ENCODE results near the gene PRIMA1. TPM values are rescaled to one million over a fixed set of nuclear protein-coding genes. Genes with fewer than 3 reads are reported as not detected.

The PRIMA1 gene
- polyA plus RNA-seq, 3 donors from 2014 or later, result not detected

- H3K36me3 Mint-ChIP-seq, result no peaks in the 10 kb centered on the region
- no peaks in the 10 kb centered on the region for H3K4me1 Mint-ChIP-seq
- no peak overlapping the region for H3K27ac Mint-ChIP-seq
- no peak for DNase-seq
- peaks cover 0 to 7% (median 4%) of the 10 kb centered on the region in 3 donors for H3K27me3 Mint-ChIP-seq (ENCODE audit: low read depth in 3 of 3)
- H3K4me3 Mint-ChIP-seq, result no peak overlapping the region
- H3K9me3 Mint-ChIP-seq, result no peaks in the 10 kb centered on the region
Measured at GRCh38 chr14:93759719-93760307, 28.5 kb downstream of the PRIMA1 start.

GRCh38 chr14:93757206-93757605 is 31.1 kb downstream of the PRIMA1 start:
- Mint-ChIP-seq H3K4me1 (no peaks in the 10 kb centered on the region), H3K36me3 (no peaks in the 10 kb centered on the region)

DNA sequence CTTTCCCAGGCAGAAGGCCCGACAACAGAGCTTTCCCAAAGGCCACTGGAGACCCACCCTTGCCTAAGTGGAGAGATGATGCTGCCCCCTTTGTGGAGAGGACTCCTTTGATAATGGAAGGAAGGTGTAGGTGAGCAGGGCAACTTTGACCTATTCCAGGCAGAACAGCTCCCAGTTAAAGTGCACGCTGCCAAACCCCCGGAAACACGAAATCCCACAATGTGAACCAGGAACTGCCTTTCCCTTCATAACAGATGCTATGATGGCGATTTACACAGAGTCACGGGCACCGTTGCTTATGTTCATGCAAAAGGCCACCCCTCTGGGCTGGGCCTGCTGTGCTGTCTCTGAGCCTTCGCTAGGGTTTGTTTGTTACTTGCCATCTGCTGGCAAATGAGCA is 34.6 kb downstream of the PRIMA1 start:
- Mint-ChIP-seq H3K9me3 (no peaks in the 10 kb centered on the region), H3K27ac (no peak overlapping the region), H3K4me1 (no peaks in the 10 kb centered on the region), H3K36me3 (no peaks in the 10 kb centered on the region), H3K27me3 (ENCODE audit: low read depth in 3 of 3) (peaks cover 0 to 2% (median 0%) of the 10 kb centered on the region in 3 donors), H3K4me3 (no peak overlapping the region)
- no peak for DNase-seq

More at GRCh38 chr14:93757206-93757605, 31.1 kb downstream of the PRIMA1 start:
- no peak for DNase-seq
- no peak overlapping the region for H3K27ac Mint-ChIP-seq
- H3K4me3 Mint-ChIP-seq, result no peak overlapping the region
- peaks cover 0 to 4% (median 2%) of the 10 kb centered on the region in 3 donors for H3K27me3 Mint-ChIP-seq (ENCODE audit: low read depth in 3 of 3)
- H3K9me3 Mint-ChIP-seq, result no peaks in the 10 kb centered on the region

GRCh38 chr14:93752980-93753561 is 35.2 kb downstream of the PRIMA1 start:
- Mint-ChIP-seq H3K4me3 (no peak overlapping the region), H3K36me3 (no peaks in the 10 kb centered on the region), H3K4me1 (no peaks in the 10 kb centered on the region), H3K9me3 (no peaks in the 10 kb centered on the region), H3K27ac (no peak overlapping the region), H3K27me3 (ENCODE audit: low read depth in 3 of 3) (peaks cover 0 to 2% (median 0%) of the 10 kb centered on the region in 3 donors)
- no peak for DNase-seq

GRCh38 chr14:93751946-93752655 is 36.2 kb downstream of the PRIMA1 start:
- no peaks in the 10 kb centered on the region for H3K36me3 Mint-ChIP-seq
- H3K4me1 Mint-ChIP-seq, result no peaks in the 10 kb centered on the region
- H3K27me3 Mint-ChIP-seq (ENCODE audit: low read depth in 3 of 3), result peaks cover 0 to 2% (median 0%) of the 10 kb centered on the region in 3 donors
- no peaks in the 10 kb centered on the region for H3K9me3 Mint-ChIP-seq
- no peak overlapping the region for H3K4me3 Mint-ChIP-seq
- no peak for DNase-seq
- H3K27ac Mint-ChIP-seq, result no peak overlapping the region

- no peak for DNase-seq
- Mint-ChIP-seq H3K9me3 (no peaks in the 10 kb centered on the region), H3K27me3 (ENCODE audit: low read depth in 3 of 3) (peaks cover 0 to 2% (median 0%) of the 10 kb centered on the region in 3 donors), H3K4me3 (no peak overlapping the region), H3K4me1 (peaks cover 0 to 3% of the 10 kb centered on the region in 2 donors), H3K36me3 (no peaks in the 10 kb centered on the region), H3K27ac (no peak overlapping the region)
Measured at GRCh38 chr14:93749076-93749420, 39.2 kb downstream of the PRIMA1 start.

GRCh38 chr14:93748208-93749075 is 39.8 kb downstream of the PRIMA1 start:
- no peaks in the 10 kb centered on the region for H3K9me3 Mint-ChIP-seq
- H3K27ac Mint-ChIP-seq, result no peak overlapping the region
- no peak for DNase-seq
- H3K27me3 Mint-ChIP-seq (ENCODE audit: low read depth in 3 of 3), result peaks cover 0 to 2% (median 0%) of the 10 kb centered on the region in 3 donors
- H3K4me1 Mint-ChIP-seq, result peaks cover 0 to 3% of the 10 kb centered on the region in 2 donors
- H3K4me3 Mint-ChIP-seq, result no peak overlapping the region
- no peaks in the 10 kb centered on the region for H3K36me3 Mint-ChIP-seq

GRCh38 chr14:93747560-93747959 is 40.7 kb downstream of the PRIMA1 start:
- no peaks in the 10 kb centered on the region for H3K9me3 Mint-ChIP-seq
- H3K4me1 Mint-ChIP-seq, result peaks cover 0 to 3% of the 10 kb centered on the region in 2 donors
- no peak overlapping the region for H3K27ac Mint-ChIP-seq
- no peak overlapping the region for H3K4me3 Mint-ChIP-seq
- no peak for DNase-seq
- no peaks in the 10 kb centered on the region for H3K36me3 Mint-ChIP-seq
- peaks cover 0 to 3% (median 2%) of the 10 kb centered on the region in 3 donors for H3K27me3 Mint-ChIP-seq (ENCODE audit: low read depth in 3 of 3)

- DNase-seq, result no peak
- Mint-ChIP-seq H3K4me3 (no peak overlapping the region), H3K4me1 (peaks cover 0 to 3% of the 10 kb centered on the region in 2 donors), H3K27me3 (ENCODE audit: low read depth in 3 of 3) (peaks cover 0 to 5% (median 2%) of the 10 kb centered on the region in 3 donors), H3K9me3 (no peaks in the 10 kb centered on the region), H3K36me3 (no peaks in the 10 kb centered on the region), H3K27ac (no peak overlapping the region)
Measured at GRCh38 chr14:93747102-93747501, 41.2 kb downstream of the PRIMA1 start.

- Mint-ChIP-seq H3K27me3 (ENCODE audit: low read depth in 3 of 3) (peaks cover 0 to 5% (median 2%) of the 10 kb centered on the region in 3 donors), H3K9me3 (no peaks in the 10 kb centered on the region), H3K36me3 (no peaks in the 10 kb centered on the region), H3K4me3 (no peak overlapping the region), H3K27ac (no peak overlapping the region), H3K4me1 (peaks cover 0 to 3% of the 10 kb centered on the region in 2 donors)
- DNase-seq, result no peak
Measured at GRCh38 chr14:93745603-93746273, 42.5 kb downstream of the PRIMA1 start.

GRCh38 chr14:93744876-93745275 is 43.4 kb downstream of the PRIMA1 start:
- peaks cover 0 to 5% (median 2%) of the 10 kb centered on the region in 3 donors for H3K27me3 Mint-ChIP-seq (ENCODE audit: low read depth in 3 of 3)
- no peak overlapping the region for H3K27ac Mint-ChIP-seq
- H3K4me3 Mint-ChIP-seq, result no peak overlapping the region
- H3K36me3 Mint-ChIP-seq, result no peaks in the 10 kb centered on the region
- H3K4me1 Mint-ChIP-seq, result peaks cover 0 to 3% of the 10 kb centered on the region in 2 donors
- peak; percentile 9 to 23 (median 12) for DNase-seq
- H3K9me3 Mint-ChIP-seq, result no peaks in the 10 kb centered on the region

- Mint-ChIP-seq H3K27ac (no peak overlapping the region), H3K9me3 (no peaks in the 10 kb centered on the region), H3K4me1 (peaks cover 0 to 3% of the 10 kb centered on the region in 2 donors), H3K27me3 (ENCODE audit: low read depth in 3 of 3) (peaks cover 0 to 5% (median 0%) of the 10 kb centered on the region in 3 donors), H3K36me3 (no peaks in the 10 kb centered on the region), H3K4me3 (no peak overlapping the region)
- DNase-seq, result no peak
Measured at GRCh38 chr14:93744176-93744575, 44.1 kb downstream of the PRIMA1 start.

DNA sequence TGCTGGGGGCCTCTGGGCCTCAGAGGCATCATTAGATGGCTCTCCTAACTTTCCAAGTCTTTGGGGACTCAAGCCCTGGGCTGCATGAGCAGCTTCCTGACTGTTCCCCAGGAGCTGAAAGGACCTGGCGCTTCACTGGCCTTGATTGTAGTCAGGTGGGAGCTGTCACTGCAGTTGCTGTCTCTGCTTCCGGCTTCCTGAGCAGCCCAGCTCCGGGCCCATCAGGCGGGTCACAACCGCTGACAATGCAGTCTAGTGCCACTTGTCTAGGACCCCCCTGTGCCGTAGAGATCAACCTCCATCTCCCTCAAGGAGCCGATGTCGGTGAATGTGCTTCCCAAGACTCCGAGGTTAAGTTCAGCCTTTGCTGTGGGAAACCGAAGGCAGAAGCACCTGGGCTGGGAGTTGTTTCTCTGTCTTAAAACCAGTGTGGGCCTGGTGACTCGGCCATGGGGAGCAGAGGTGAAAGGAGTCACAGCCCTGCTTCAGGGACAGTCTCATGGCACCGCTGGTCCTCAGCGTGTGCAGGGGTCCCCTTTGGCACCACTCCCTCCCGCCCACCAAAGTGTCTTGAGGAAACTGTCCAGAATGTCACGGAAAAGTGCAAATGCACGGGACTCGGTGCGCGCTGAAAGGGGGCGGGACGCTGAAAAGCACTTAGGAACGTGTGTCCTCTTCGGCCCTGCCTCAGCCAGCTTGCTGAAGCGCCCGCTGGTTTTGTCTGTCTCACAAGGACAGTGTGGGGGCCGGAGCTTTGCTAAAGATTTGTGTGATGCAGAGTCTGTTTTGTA is 44.8 kb downstream of the PRIMA1 start:
- Mint-ChIP-seq H3K4me3 (no peak overlapping the region), H3K4me1 (peaks cover 0 to 3% of the 10 kb centered on the region in 2 donors), H3K27me3 (ENCODE audit: low read depth in 3 of 3) (peaks cover 0 to 5% (median 2%) of the 10 kb centered on the region in 3 donors), H3K9me3 (no peaks in the 10 kb centered on the region), H3K36me3 (no peaks in the 10 kb centered on the region), H3K27ac (no peak overlapping the region)
- DNase-seq, result no peak
